Measurements from ENCODE around the gene MFRP. TPM values are rescaled to one million over a fixed set of nuclear protein-coding genes. Genes with fewer than 3 reads are reported as not detected.

The MFRP gene
- total RNA-seq, 1 experiment from 2014 or later = not detected

DNA sequence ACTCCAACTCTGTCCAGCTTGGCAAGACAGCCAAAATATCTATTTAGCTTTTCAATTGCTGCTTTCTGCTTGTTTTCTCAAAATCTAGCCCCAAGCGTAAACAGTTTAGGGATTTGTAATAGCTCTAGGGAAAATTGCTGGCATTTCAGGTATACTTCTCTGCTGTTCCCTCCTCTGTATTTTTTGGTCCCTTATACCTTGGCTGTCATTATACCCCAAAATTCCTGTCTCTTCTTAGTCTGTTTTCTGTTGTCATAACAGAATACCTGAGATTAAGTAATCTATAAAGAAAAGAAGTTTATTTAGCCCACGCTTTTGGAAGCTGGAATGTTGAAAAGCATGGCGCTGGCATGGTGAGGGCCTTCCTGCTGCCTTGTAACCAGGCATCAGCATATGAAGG, 53.0 kb downstream of the MFRP start:
- no peak for DNase-seq (ENCODE audit: unreplicated experiment)
- POLR2A ChIA-PET = no interaction called here
- Mint-ChIP-seq H3K27me3 (ENCODE audit: insufficient read depth, unreplicated experiment) (no peaks in the 10 kb centered on the region), H3K36me3 (ENCODE audit: insufficient read depth, unreplicated experiment) (peaks cover 33% of the 10 kb centered on the region), H3K4me1 (ENCODE audit: insufficient read depth, unreplicated experiment) (no peaks in the 10 kb centered on the region), H3K27ac (ENCODE audit: low read depth, unreplicated experiment) (no peak overlapping the region), H3K4me3 (ENCODE audit: unreplicated experiment) (no peak overlapping the region), H3K9me3 (ENCODE audit: unreplicated experiment) (no peaks in the 10 kb centered on the region)
- intact Hi-C loops (cut with micrococcal nuclease) = no loop called here
- BruUV-seq (replicated peaks) = no TSS peak
- TF ChIP-seq, protein P1, sequence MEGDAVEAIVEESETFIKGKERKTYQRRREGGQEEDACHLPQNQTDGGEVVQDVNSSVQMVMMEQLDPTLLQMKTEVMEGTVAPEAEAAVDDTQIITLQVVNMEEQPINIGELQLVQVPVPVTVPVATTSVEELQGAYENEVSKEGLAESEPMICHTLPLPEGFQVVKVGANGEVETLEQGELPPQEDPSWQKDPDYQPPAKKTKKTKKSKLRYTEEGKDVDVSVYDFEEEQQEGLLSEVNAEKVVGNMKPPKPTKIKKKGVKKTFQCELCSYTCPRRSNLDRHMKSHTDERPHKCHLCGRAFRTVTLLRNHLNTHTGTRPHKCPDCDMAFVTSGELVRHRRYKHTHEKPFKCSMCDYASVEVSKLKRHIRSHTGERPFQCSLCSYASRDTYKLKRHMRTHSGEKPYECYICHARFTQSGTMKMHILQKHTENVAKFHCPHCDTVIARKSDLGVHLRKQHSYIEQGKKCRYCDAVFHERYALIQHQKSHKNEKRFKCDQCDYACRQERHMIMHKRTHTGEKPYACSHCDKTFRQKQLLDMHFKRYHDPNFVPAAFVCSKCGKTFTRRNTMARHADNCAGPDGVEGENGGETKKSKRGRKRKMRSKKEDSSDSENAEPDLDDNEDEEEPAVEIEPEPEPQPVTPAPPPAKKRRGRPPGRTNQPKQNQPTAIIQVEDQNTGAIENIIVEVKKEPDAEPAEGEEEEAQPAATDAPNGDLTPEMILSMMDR (IDR thresholded peaks at IDR 0.05; ENCODE audit: unreplicated experiment) = no peak
- CTCF ChIA-PET = interaction anchor here (1.2 kb wide), 1 partner anchor 155 kb away, joined by 3 read pairs; no protein-coding TSS in a partner anchor

DNA sequence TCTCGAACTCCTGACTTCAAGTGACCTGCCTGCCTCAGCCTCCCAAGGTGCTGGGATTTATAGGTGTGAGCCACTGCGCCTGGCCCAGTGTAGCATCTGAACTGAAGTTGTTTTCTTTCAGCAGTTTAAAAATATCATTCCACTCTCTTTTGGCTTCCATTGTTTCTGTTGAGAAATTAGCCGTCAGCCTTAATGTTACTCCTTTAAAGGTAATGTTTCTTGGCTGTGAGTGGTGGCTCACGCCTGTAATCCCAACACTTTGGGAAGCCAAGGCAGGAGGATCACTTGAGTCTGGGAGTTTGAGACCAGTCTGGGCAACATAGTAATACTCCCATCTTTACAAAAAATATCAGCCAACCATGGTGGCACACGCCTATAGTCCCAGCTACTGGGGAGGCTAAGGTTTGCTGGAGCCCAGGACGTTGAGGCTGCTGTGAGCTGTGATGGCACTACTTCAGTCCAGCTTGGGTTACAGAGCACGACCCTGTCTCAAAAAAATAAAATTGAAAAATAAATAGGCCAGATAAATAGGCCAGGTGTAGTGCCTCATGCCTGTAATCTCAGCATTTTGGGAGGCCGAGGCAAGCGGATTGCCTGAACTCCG, 55.5 kb downstream of the MFRP start:
- peaks cover 37% of the 10 kb centered on the region for H3K36me3 Mint-ChIP-seq (ENCODE audit: insufficient read depth, unreplicated experiment)

More for the DNA sequence above, 55.5 kb downstream of the MFRP start:
- no peak overlapping the region for H3K4me3 Mint-ChIP-seq (ENCODE audit: unreplicated experiment)
- no peak overlapping the region for H3K27ac Mint-ChIP-seq (ENCODE audit: low read depth, unreplicated experiment)
- DNase-seq (ENCODE audit: unreplicated experiment) = no peak
- ChIA-PET POLR2A (interaction anchor here (0.6 kb wide), 1 partner anchor 233 kb away, joined by 3 read pairs; no protein-coding TSS in a partner anchor), CTCF (interaction anchor here (0.5 to 1.5 kb wide), 3 partner anchors 26 to 185 kb away, joined by 3 to 4 read pairs (median 3); no protein-coding TSS in a partner anchor)
- BruUV-seq (replicated peaks) = no TSS peak
- no peaks in the 10 kb centered on the region for H3K9me3 Mint-ChIP-seq (ENCODE audit: unreplicated experiment)
- H3K4me1 Mint-ChIP-seq (ENCODE audit: insufficient read depth, unreplicated experiment) = peaks cover 4% of the 10 kb centered on the region
- TF ChIP-seq, protein P1 (IDR thresholded peaks at IDR 0.05; ENCODE audit: unreplicated experiment) = no peak
- no peaks in the 10 kb centered on the region for H3K27me3 Mint-ChIP-seq (ENCODE audit: insufficient read depth, unreplicated experiment)
- intact Hi-C loops (cut with micrococcal nuclease) = no loop called here

Small RNA genes within 50 kb of the gene (microRNA-seq; reads per million reads assigned to microRNA genes)
- not detected for gene MIR6756

Other genes with a start within 250 kb of the MFRP start
- gene DPAGT1, start 244.9 kb downstream of the MFRP start, total RNA-seq (2022) = 55.6 and 58.8 TPM in 2 replicates
- 13.5 and 15.4 TPM in 2 replicates for gene C2CD2L, start 239.4 kb downstream of the MFRP start, total RNA-seq (2022)
- gene HINFP, start 225.1 kb downstream of the MFRP start, total RNA-seq (2022) = 23.4 and 26.2 TPM in 2 replicates
- gene ABCG4, start 197.7 kb downstream of the MFRP start, total RNA-seq (2022) = not detected in 2 replicates
- gene NLRX1, start 178.0 kb downstream of the MFRP start, total RNA-seq (2022) = 16.7 and 18.9 TPM in 2 replicates
- 0.20 TPM in 1 of 2 replicates, not detected in the other for gene NHERF4, start 161.2 kb downstream of the MFRP start, total RNA-seq (2022)
- 35.5 and 45.7 TPM in 2 replicates for gene CBL, start 140.4 kb downstream of the MFRP start, total RNA-seq (2022)
- gene MCAM, start 29.6 kb downstream of the MFRP start, total RNA-seq (2022) = 3.5 TPM in 2 replicates
- gene RNF26, start 12.2 kb downstream of the MFRP start, total RNA-seq (2022) = 19.2 and 20.9 TPM in 2 replicates
- not detected in 2 replicates for gene C1QTNF5, start 5.8 kb downstream of the MFRP start, total RNA-seq (2022)
- 0.14 and 0.54 TPM in 2 replicates for gene USP2, start 35.0 kb upstream of the MFRP start, total RNA-seq (2022)
- gene THY1, start 76.5 kb upstream of the MFRP start, total RNA-seq (2022) = not detected in 2 replicates